Measurements from ENCODE around the gene CYP20A1.
"Not testable (repeated sequence)": the region's sequence is repeated elsewhere in the genome, so short reads cannot be mapped to it uniquely, and the experiment has no call there.

The CYP20A1 gene

DNA sequence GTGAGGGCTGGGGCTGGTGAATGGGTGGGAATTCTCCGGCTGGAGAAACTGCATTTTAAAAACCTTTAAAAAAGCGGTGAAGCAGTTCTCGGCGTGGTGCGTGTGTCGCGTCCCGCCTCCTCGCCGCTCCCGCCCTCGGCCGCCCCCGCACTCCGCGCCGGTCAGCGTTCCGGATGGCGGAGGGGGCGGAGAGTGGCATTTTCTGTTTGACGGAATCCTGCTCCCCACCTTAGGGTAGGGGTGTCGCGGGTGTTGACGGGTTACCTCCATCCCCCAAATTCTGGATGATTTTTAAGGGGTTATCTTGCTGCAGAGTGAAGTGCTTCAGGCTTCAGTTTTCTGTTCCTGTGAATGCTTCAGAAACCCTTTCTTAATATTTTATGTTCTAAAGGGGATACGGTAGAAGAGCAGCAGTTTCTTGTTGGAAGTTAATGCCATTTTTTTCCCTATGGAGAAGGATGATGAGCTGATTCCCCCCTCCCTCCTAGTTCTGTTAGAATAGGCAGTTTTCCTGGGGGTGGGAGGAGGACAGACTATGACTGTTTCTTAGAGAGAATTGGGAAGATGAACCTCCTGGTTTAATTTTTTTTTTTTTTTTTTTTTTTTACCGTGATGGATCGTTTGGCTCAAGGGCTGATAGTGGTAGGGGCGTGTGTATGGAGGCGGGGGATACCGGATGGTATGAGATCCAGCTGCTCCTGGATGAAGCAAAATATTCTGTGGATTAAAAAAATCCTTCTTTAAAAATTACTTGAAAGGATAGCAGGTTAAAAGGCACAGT, 90.1 kb downstream of the CYP20A1 start:
- peak overlapping the region; percentile 90 to 91 for H3K4me3 ChIP-seq (replicated peaks in 1 of 2; ENCODE audit: low read depth in 2 of 2, low read length in 2 of 2)
- no peak for TF ChIP-seq CTCF (IDR thresholded peaks at IDR 0.05; ENCODE audit: low read depth, low read length)
- peak; percentile 35 to 43 for DNase-seq (ENCODE audit: low read depth in 2 of 2)

- no peak for TF ChIP-seq CTCF (IDR thresholded peaks at IDR 0.05; ENCODE audit: low read depth, low read length)
- DNase-seq (ENCODE audit: low read depth in 2 of 2) = peak; percentile 57 to 65
- no peak overlapping the region for H3K4me3 ChIP-seq (replicated peaks in 1 of 2; ENCODE audit: low read depth in 2 of 2, low read length in 2 of 2)
Observed at GRCh38 chr2:203330434-203330833, 91.6 kb downstream of the CYP20A1 start.

GRCh38 chr2:203338322-203338721, 99.5 kb downstream of the CYP20A1 start:
- H3K4me3 ChIP-seq (replicated peaks in 1 of 2; ENCODE audit: low read depth in 2 of 2, low read length in 2 of 2) = no peak overlapping the region
- DNase-seq (ENCODE audit: low read depth in 2 of 2) = no peak
- no peak for TF ChIP-seq CTCF (IDR thresholded peaks at IDR 0.05; ENCODE audit: low read depth, low read length)

DNA sequence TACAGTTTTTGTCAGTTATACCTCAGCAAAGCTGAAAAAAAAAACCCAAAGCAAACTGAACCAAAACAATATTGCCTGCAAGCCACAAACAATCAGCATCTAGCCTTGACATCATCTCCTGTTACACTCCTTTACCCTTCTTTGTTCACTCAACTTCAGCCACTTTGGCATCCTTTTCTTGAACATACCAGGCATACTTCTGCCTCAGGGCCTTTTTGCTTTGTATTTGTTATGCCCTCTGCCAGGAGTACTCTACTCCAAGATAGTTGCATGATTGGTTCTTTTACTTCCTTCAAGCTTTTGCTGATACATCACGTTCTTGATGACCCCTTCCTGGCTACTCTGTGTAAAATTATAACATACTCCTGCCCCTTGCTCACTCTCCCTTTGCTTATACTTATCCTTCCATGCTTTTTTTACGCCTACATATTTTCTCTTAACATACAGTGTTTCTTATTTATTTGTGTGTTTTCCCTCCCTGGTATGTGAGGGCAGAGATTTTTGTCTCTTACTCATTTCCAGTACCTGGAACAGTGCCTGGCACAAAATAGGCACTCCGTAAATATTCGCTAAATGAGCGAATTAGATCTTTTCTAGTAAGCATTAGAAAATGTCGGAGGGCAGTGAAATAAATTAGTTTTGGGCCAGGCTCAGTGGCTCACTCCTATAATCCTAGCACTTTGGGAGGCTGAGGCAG, 102.1 kb downstream of the CYP20A1 start:
- TF ChIP-seq CTCF (IDR thresholded peaks at IDR 0.05; ENCODE audit: low read depth, low read length) = no peak
- H3K4me3 ChIP-seq (replicated peaks in 1 of 2; ENCODE audit: low read depth in 2 of 2, low read length in 2 of 2) = no peak overlapping the region
- DNase-seq (ENCODE audit: low read depth in 2 of 2) = peak; percentile 85 to 92

DNA sequence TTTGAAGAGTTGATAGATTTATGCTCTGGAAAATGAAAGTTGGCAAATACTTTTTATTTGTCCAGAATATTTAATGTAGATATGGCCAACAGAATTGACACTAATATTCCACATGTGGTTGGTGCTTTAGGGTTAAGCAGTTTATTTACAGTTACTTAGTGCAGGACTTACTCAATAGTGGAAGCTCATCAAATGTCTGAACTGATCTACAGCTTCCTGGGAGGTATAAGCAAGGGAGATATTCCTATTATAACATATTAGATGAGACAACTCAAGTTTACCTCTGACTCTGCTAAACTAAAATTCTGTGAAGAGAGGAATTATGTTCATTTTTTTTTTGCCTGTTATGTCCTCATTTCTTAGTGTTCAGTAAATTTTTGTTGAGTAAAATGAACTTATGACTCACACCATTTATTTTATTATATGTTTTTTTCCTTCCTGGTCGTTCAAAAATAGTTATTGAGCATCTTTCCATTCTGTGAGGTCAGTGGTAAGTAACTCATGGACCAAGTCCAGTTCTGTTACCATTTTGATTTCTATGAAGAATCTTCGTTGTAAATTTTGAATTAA, 103.0 kb downstream of the CYP20A1 start:
- no peak for TF ChIP-seq CTCF (IDR thresholded peaks at IDR 0.05; ENCODE audit: low read depth, low read length)
- DNase-seq (ENCODE audit: low read depth in 2 of 2) = peak in 1 of 2 donors; percentile 52
- no peak overlapping the region for H3K4me3 ChIP-seq (replicated peaks in 1 of 2; ENCODE audit: low read depth in 2 of 2, low read length in 2 of 2)

- not testable (repeated sequence) for H3K4me3 ChIP-seq (replicated peaks in 1 of 2; ENCODE audit: low read depth in 2 of 2, low read length in 2 of 2); DNase-seq (ENCODE audit: low read depth in 2 of 2)
Observed at GRCh38 chr2:203342374-203342773, 103.6 kb downstream of the CYP20A1 start.

GRCh38 chr2:203344667-203345066, 105.8 kb downstream of the CYP20A1 start:
- no peak for TF ChIP-seq CTCF (IDR thresholded peaks at IDR 0.05; ENCODE audit: low read depth, low read length)
- H3K4me3 ChIP-seq (replicated peaks in 1 of 2; ENCODE audit: low read depth in 2 of 2, low read length in 2 of 2) = no peak overlapping the region

More at GRCh38 chr2:203344667-203345066, 105.8 kb downstream of the CYP20A1 start:
- no peak for DNase-seq (ENCODE audit: low read depth in 2 of 2)

All from cardiac fibroblast (primary cell).